CD4-positive, alpha-beta T cell treated with Interleukin-17A for 1 hour (primary cell): ENCODE results near the gene PRDM2.
A peak's percentile ranks its signal among the peaks of the same experiment; 100 is the strongest.

ENCODE experiments used
- DNase-seq: peaks from one replicate; pipeline ENCODE4 v3.0.0-alpha.2; 2020

PRDM2 gene

GRCh38 chr1:13798120-13798519 is 98.1 kb downstream of the PRDM2 start:
- no peak for DNase-seq

GRCh38 chr1:13799502-13800283 is 99.7 kb downstream of the PRDM2 start:
- no peak for DNase-seq

DNA sequence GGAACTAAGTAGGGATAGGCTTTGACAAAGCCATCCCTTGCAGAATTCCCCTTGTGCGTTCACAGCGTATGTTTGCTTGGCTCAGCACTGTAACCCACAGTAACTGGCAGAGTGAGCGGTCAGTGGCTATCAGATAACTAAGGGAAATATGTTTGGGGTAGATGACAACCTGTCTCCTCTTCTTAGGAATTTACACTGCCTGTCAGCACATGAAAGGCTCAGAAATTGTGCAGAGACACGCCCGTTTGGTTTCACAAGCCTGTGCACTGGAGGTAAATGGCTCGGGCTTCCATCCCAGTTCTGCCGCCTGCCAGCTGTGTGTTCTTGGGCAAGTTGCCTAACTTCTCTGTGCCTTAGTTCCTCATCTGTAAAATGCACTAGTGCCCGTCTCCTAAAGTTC is 101.2 kb downstream of the PRDM2 start:
- DNase-seq: no peak

DNA sequence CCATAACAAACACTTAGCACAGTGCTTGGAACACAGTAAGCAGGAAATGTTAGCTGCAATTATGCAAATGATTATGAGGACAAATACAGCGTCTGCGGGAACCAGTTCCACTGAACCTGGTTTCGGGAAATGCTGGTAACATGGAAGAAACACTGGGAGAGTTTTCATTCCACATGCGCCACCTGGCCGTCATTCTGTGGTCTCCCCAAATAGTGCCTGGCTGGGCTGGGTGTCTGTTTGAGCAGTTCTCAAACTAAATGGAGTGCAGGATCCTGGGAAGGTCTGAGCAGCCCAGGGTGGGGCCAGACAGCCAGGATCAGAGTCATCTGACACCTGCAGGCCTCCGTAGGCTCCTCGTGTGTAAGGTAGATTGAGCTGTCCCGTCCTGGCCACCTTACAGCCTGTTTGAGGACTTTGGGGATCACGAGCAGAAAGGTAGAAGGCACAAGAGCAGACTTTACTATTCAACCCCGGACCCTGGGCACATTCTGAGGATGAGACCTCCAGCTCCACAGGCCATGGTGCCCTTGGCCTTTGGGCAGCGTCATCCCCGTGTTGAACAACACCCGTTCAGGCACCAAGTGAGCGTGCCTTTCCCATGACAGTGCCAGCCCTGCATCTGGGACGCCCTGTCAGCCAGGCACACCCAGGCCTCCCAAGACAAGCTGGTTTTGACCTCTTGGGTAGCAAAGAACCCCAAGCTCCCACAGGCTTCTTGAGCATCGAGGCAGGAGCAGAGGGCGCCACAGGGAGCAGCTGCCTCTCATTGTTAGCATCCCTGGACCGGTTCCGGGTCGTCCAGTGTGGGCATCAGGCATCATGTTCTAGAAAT is 101.9 kb downstream of the PRDM2 start:
- DNase-seq: no peak

GRCh38 chr1:13802782-13803545 is 103.0 kb downstream of the PRDM2 start:
- DNase-seq: no peak

DNA sequence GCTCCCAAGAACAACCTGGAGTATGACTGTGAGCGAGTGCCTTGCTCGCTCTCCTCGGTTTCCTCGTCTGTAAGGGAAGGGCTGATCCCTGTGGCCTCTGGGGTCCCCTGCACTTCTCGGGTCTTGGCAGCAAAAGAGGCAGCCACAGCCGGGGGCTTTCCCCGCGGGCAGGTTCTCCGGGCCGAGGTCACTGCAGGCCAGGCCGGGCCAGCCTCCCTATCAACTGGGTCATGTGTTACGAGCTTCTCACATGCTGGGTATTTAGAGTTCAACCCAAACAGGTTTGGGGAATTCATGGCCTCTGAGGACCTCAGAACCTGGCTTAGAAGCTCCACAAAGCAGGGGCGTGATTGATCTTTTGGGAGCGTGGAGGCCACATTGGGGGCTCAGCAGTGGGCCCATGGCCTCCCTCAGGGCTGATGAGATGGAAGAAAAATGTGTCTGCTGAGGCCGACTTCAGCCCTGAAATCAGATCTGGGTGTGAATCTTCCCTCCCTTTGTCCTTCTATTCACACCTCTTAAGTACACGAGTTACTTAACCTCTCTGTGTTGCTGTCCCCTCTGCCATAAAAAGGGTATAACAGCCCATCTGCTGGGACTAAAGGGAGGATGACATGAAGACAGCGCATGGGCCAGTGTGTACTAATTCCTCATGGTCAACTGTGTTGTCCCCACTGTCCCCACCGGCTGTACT is 103.7 kb downstream of the PRDM2 start:
- DNase-seq: no peak

DNA sequence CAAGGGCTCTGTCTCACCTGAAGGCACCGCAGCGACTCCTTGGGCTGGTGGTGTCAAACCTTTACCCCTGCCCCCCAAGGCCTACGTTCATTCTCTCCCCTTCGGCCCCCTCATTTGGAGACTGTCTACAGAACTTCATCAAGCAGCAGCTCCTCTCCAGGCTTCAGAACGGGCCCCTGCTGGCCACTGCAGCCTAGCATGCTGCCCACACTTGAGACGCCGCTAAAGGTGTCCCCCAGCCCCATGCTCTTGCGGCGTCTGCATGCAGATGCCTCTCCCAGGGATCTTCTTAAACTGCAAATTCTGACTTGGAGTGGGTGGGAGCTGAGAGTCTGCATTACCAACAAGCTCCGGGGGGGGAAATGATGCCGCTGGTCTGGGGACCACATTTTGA is 104.2 kb downstream of the PRDM2 start:
- no peak for DNase-seq

- DNase-seq: no peak
Observed at GRCh38 chr1:13805431-13805830, 105.4 kb downstream of the PRDM2 start.

DNA sequence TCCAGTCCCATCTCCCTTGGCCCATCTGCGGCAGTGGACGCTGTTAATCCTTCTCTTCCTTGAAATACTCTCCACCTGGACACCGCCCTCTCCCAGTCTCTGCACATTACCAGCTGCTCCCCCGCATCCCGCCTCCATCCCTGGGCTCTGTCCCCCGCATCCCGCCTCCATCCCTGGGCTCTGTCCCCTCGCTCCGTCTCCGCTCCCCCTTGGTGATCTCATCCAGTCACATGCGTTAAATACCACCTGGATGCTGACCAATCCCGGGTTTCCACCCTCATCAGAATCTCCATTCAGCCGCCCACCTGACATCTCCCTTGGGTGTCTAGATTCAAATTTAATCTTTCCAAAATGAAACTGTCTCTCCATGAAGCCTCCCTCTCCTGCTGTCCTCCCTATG is 106.1 kb downstream of the PRDM2 start:
- no peak for DNase-seq

- DNase-seq: peak; percentile 20
Observed at GRCh38 chr1:13807209-13807608, 107.2 kb downstream of the PRDM2 start.

GRCh38 chr1:13808729-13809131 is 108.7 kb downstream of the PRDM2 start:
- DNase-seq: no peak

- no peak for DNase-seq
Observed at GRCh38 chr1:13809461-13810159, 109.6 kb downstream of the PRDM2 start.

- DNase-seq: no peak
Observed at GRCh38 chr1:13812456-13813397, 112.7 kb downstream of the PRDM2 start.

DNA sequence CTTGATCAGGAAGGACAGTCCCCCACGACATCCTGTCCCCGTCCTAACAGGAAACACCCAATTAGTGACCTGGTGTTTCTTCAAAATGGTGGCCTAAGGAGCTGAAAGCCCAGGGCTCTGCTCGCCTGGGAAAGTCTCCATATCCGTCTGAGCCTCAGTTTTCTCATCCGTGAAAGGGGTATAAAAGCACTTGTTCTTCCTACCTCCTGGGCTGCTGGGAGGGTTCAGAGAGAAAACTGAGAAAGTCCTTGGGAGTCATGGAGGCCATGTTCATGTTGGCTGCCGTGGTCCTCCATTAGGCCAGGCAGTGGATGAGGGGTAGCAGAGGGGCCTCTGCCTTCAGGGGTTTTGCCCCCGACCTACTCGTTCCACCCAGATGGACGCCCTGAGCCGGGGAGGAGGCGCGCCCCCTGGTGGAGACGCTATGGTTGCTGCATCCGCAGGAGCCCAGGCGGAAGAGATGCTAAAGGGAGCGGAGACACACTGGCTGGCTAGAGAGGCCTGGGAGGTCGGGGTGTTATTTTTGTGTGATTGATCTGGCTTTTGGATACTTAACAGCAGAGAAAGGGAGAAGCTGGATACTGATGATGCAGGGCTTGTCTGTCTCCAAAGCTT is 113.5 kb downstream of the PRDM2 start:
- peak; percentile 56 for DNase-seq

GRCh38 chr1:13814131-13814530 is 114.1 kb downstream of the PRDM2 start:
- no peak for DNase-seq

GRCh38 chr1:13816016-13816760 is 116.2 kb downstream of the PRDM2 start:
- no peak for DNase-seq

GRCh38 chr1:13817906-13818305 is 117.9 kb downstream of the PRDM2 start:
- no peak for DNase-seq

DNA sequence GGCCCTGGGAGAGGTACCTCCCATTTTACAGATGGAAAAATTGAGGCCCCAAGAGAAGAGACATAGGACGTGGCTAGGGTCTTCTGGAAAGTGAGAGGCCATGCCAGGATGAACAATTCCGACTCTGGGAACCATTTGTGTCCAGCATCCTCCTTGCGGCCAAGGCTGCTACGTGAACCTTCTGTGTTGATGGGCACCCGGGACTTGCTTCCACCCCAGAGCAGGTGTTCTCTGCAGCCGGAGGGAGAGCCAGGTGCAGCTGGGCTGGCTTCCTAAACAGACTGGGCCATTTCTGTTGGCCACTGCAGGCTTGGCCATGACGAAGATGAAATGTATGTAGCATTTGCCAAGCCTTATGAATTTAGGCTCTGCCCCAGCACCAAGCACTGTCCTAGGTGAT is 118.9 kb downstream of the PRDM2 start:
- no peak for DNase-seq

GRCh38 chr1:13819642-13820041 is 119.7 kb downstream of the PRDM2 start:
- no peak for DNase-seq

GRCh38 chr1:13820055-13820454 is 120.1 kb downstream of the PRDM2 start:
- no peak for DNase-seq
